Activated CD4-positive, CD25-positive, alpha-beta regulatory T cell treated with anti-CD3 and anti-CD28 coated beads, Interleukin-2, amount 50 U/mL, for 72 hours (primary cell): ENCODE data around the gene PROX2.

Experiments used
- DNase-seq: peaks from one replicate; pipeline ENCODE4 v3.0.0; 2021

Gene PROX2

DNA sequence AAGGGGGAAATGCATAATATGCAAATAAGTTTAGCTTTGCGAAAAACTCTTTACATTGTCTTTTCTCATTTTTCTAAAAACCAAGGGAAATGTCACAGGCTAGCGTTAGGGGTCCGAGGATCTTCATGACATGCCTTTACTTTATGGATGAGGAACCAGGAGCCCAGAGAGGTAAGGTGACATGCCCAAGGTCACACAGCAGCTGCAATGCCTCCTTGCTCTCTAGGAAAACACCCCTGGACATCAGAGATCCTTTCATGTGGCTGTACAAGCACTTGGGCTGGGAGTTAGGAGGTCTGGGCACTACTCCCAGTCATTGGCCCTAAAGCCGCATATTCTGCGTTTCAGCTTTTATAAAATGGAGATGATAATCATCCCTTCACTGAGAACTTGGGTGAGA lies 741 bp downstream of the PROX2 start:
- no peak for DNase-seq

DNA sequence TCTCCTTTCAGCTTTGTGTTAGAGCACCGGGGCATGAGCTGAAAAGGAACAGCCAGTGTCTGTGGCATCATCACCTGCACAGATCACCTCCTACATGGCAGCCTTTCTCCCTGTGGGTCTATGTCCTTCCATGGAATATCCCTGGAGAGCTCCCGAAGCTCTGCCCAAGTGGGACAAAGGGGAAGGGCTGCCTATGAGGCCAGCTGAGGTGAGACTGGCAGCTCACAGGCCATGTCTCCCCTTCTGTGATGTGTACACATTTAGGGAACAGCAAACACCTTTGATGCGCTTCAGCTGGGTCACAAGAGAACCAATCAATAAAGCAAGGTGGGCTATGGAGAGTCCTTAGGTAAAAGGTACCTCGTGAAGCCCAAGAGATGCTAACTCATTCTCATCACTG lies 4.1 kb downstream of the PROX2 start:
- no peak for DNase-seq

DNA sequence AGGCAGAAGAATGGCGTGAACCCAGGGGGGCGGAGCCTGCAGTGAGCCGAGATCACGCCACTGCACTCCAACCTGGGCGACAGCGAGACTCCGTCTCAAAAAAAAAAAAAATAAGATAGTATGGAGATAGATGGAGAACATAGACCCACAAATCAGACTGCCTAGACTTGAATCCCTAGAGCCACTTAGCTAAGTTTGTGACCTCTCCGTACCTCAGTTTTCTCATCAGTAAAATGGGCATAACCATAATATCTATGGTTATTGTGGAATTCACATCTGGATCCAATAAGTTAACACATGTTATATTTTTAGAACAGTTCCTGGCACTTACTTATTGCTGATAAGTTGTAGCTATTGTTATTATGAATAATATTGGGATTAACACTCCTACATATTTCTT lies 7.2 kb downstream of the PROX2 start:
- DNase-seq, result no peak

DNA sequence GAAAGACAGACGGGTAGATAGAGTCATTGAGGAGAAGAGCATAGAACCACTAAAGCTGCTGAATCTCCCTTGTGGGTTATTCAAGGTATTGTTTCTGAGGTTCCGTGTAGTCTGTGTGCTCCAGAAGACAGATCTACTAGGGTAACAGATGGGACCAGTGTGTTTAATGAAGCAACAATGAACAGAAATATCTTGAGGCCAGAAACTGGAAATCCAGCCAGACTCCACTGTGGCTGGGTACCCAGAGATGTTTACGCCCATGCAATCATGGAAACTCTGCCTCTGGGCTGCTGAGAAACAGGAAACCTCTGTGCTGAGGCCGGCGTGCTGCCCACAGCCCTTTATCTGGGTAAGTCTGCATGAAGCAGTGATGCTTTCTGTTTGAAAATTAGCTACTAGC lies 8.3 kb downstream of the PROX2 start:
- DNase-seq, result no peak

DNA sequence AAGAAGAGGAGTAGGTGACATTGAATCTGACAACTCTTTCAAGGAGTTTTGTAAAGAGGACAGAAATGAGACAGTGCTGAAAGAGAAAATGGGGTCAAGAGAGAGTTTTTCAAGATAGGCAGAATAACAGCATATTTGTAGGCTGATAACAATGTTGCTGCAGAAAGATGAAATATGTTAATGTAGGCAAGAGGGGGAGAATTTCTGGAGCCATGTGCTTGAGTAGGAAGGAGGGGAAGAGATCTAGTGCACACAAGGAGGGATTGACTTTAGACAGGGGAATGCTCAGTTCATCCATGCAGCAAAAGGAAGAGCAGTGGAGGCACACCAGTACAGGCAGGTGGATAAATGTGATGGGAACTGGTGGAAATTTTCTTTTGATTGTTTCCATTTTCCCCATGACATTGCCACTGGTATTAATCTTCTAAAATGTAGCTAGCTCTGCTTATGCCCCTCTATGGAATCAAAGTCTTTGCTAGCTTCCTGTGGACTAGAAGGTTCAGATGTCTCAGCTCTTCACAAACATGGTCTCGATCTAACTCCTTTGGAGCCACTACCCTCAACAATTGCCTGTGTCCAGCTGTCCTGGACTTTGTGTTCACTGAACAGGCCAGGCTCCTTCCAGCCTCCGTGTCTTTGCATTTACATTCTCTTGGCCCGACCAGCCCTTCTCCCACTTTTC lies 9.1 kb downstream of the PROX2 start:
- no peak for DNase-seq

DNA sequence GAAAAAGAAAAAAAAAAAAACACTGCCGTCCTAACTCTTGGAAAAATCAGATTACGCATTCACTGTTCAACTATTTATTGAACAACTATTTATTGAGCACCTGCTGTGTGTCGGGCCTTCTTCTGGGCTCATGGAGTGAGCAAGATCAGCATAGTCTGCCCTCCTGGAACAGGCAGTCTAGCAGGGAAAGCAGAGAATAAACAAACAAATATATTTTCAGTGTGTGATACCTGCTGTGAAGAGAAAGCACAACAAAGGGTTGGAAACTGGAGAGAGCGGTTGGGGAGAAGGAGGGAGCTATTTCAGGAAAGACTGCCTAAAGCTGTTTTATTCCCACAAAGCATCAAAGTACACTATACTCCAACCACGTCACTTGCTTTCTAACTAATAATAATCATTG lies 10.8 kb downstream of the PROX2 start:
- no peak for DNase-seq

DNA sequence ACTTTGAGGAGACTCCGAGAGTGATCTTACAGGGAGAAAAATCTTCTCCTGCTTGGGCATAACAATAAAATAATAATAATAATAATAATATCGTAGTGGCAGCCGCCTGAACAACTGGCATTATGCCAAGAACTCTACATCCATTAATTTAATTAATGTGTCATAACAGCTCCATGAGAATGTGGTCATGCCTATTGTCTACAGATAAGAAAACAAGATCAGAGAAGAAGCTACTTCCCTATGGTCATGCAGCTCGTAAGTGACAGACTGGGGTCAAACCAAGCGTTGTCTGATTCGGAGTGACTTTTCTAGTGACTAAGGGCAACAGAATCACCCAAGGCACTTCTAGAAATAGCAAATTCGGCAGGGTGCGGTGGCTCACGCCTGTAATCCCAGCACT lies 11.7 kb downstream of the PROX2 start:
- DNase-seq, result no peak

DNA sequence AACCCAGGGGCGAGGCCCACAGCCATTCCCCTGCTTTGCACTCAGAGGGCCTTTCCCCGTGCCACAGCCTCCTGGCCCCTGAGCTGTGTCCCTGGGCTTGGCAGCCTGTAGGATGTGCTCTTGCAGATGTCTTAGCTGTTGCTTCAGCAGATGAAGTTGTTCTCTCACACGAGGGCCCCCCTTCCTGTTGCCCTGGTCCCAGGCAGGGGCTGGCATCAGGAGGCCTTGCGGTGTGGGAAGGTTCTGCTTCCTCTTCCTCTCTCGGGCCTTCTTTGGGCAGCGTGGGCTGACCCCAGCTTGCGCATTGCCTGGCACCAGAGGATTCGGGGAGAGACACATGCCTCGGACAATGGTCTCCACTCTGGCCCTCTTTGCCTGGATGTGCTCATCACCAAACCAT lies 12.7 kb downstream of the PROX2 start:
- no peak for DNase-seq

DNA sequence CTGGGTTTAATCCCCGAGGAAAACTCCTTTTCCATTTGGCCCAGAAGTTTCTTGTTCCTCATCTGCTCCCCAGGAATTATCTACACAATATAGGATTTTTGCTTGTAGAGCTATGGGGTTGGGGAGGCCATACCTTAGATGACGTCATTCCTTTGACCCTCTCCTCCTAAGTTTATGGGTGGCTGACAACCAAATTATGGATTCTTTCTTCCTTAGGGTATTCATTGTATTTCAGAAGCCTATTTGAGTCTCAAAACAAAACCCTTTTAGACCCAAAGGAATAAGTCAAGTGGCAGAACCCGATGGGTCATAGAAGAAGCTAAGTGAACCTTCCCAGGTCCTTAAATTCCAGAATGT lies 14.2 kb downstream of the PROX2 start:
- no peak for DNase-seq

DNA sequence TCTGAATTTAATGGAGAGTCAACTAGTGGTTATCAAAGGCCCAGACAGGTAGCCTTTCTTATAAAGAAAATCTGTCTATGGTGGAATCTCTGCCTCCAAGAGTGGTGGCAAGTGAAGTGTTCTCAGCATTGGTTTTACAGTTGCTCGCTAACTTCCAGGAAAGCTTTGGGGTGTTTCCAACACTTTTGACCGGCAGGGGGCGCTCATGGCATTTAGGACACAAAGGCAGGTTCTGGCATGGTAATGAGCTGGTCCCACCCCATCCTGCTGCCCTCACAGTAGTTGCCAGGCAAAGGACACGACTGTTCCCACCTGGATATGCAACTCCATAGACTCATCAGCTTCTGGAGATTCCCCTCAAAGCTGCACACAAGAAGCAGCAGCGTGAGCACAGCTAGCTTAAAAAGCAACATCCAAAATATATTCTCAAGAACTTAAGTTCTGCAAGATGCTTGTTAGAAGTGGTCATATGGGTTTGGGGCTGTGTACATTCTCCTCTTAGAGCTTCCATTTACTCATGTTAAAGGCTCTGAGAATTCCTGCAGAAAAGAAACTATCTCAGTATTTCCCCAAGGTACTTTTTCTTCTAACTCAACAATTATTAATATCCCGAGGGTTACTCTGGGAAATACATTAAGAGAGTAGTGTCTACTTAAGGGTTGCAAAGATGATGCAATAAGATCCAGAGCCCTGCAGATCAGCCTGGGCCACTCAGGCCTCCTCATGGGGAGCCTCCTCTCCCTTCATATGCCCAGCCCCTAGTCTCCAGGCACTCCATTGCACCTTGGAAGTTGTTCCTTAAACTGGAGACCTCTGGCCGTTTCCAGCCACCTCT lies 14.8 kb downstream of the PROX2 start:
- peak; percentile 93 for DNase-seq

DNA sequence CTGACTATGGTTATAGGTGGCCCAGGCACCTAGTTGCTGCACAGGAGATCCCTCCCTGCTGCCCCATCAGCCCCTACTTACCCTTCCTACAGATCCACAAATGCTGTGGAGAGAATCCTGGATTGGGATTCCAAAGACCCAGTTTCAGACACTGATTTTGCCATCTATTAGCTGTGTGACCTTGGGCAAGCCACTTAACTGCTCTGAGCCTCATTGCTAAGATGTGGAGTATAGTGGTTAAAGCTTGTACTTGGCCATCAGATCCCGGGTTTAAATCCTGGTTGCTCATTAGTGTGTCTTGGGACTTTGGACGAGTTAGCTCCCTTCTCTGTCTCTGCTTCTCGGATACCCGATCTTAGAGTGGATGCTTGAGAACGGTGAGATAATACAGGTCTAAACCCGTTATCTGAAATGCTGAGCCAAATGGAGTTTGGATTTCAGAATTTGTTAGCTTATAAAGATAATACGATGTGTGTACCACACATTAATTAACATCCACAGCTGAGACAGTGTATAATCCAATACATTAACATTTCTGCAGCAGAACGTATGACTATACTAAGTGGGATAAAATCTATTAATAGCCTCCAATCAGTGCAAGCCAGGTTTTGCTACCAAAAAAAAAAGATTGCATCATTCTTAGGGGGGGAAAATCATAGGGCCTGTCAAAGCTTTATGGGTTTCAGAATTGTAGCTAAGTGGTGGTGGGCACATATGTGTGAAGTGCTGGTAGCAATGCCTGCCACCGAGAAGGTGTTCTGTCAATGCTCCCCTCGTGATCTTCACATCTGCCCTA lies 16.0 kb downstream of the PROX2 start:
- no peak for DNase-seq

DNA sequence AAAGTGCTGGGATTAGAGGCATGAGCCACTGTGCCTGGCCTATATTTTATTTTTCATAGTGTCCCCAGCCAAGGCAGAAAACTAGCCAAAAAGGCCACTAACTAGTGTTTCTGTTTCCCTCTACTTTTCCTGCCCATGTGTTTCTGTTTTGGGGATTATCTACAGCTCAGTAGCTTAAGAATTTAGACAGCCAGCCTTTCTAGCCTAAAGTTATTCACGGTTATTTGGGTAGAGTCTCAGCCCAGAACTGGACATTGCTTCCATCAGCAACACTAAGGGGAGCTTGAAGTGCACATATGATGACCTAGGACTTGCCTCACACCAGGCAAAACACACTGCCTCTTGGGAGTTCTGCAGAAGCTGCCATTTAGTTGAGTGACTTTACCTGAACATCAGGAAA lies 17.9 kb downstream of the PROX2 start:
- DNase-seq, result no peak

DNA sequence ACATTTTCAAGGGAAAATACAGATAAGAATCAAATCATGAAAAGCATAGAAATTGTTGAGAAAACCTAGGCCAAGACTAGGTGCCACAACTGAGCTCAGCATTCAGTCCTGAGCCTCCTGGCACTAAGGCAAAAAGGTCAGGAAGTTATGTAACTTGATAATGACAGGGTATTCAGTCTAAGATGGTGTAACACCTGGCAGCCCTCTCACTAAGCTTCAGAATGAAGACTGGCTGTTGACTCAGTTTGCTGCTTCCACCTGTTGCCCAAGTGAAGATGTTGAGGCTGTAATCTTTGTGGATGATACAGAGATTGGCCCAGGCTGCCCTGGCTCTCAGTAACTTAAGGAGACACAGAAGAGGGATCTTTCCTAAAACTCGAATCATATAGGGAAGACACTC lies 19.6 kb downstream of the PROX2 start:
- DNase-seq, result no peak

DNA sequence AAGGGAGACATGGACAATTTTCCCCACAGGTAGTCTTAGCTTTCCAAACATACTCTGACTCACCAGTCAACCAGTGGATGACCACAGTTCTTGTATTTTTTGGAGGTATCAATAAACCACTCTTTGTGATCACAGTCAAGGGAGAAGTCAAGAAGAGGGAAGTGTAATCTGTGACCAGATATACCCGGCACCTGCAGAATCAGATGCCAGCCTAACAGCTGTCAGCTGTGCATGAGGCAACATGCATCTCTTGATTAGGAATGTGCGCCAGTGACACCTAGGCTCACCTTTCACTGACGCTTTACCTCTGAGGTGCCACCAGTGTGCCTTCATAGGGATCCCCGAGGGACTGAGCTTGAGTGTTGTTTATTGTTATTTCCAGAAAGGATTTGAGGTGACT lies 20.0 kb downstream of the PROX2 start:
- DNase-seq, result no peak

DNA sequence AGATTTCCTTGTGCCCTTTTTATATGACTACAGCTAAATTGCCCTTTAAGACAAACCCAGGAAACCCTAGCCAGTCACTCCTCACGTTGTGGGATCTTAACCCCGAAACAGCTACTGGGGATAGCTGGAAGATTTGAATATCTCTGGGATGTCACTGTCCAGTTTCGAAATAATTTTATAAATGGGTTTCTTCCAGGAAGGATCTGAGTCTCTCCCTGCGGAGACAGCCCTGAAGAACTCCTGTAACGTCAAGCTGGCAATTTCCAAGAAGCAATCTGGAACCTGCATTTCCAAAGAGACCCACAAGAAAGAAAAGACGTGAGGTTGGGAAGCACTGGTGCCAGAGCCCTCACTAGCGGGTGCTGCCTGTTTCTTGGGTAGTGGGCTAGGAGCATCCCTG lies 20.9 kb downstream of the PROX2 start:
- no peak for DNase-seq

DNA sequence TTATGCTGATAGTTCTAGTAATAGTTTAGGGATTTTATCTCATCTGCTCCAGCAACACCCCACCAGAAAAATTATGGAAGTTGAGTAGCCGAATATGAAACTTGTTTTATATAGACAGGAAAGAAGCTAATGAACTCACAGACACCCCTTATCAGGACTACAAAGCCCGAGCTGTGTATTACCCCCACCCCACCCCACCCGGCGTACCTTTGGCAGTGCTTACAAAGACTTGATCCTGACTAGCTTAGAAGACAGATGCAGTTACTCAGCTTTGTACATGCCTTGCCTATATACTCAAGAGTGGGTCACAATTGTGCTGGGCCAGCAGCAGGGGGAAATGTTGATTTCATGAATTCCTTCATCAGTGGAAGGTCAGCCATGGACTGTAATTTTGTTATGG lies 22.4 kb downstream of the PROX2 start:
- DNase-seq, result no peak

DNA sequence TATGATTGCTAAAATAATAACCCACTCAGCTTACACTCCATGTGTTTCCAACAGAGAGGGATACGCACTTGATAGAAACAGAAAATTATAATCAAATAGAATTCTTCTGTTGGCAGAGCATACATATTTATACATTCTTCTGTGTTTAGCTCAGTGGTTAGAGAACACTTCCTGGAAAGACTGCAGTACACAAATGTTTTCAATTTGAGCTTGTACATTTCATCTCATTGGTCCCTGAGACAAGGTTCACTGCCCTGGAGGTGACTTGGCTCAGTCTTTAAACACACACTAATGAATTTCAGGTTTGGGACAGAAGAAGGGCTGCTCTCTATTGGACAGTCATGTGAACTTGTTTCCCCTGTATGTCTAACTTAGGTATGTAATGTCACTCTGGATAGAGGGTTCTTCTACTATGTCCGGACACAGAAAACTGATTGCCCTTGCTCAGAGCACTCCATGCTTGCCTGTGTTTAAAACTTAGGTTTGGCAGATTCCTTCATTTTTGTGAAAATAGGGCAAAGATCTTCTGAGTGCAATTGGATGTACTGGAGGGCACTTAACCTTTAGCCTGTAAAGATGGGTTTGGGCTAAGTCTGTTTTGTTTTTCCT lies 22.9 kb downstream of the PROX2 start:
- no peak for DNase-seq

DNA sequence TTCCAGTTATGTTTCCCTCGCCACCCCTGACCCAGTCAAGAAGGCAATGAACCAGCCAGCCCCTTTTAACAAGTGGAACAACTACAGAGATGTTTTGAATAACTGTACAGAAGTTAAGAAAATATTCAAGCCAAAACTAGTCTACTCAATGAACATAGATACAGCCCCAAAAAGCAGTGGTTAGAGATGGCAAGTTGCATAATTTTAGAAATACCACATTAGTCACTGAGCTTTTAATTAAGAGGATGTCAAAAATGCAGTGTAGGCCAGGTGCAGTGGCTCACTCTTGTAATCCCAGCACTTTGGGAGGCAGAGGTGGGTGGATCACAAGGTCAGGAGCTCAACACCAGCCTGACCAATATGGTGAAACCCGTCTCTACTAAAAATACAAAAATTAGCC lies 27.2 kb downstream of the PROX2 start:
- DNase-seq, result no peak

DNA sequence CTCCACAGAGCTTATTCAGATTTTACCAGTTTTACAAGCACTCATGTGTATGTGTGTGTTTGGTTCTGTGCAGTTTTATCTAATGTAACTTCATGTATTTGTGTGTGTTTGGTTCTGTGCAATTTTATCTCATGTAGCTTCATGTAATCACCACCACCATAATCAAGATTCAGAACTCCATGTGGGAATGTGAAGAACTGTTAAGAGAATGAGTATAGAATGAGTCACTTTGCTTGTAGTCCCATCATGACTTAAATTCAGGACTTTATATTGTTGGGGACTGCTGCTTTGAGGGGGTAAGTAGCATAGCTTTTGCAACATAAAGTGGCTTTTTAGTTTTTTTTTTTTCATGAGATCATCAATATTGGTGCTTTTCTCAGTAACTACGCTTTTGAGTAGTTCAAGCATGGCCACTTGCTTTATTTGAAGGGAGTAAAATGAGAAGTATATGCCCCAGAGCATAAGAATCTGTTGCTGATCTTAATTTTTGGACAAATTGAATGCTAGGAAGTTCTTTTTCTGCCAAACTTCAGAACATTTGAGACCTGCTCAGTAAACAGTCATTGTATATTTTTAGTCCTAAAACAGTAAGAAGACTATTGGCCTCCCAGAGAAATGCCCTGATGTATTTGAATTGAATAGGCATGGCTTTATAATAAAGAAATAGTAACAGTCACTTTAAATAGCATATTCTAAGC lies 28.8 kb downstream of the PROX2 start:
- DNase-seq, result no peak

DNA sequence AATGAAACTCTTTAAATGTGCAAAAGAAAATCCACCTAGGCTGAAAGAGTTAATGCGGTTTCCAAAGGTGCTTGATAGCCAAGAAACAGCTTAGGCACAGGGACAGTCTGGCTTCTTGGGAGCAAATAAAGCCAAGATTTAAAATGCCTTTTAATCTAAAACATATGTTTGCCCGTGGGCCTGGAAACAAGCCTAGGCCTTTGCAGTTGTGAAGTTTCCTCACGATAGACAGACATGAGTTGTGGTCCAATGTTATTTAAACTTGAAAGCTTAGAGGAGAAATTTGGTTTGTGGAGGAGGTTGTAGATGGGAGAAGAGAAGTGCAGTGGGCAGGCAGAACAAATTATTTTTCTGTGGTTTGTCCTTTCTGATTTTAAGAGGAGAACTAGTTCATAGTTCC lies 29.8 kb downstream of the PROX2 start:
- DNase-seq, result no peak

DNA sequence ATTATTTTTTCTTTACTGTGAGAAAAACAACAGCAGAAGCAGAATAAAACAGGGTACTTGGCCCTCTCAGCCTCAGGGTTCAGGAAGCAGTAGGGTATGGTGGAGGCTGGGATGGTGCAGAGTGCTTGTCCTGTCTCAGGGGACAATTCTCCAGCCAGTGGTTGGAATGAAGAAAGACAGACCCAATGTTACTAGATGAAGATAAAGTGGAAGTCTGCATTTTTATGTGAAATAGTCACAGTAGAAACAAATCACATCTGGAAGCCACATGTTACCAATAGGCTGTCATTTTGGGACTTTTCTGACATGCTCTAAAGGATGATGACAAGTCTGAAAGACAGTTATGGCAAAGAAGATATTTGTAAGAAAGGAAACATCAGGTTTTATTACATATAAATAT lies 32.3 kb downstream of the PROX2 start:
- no peak for DNase-seq

DNA sequence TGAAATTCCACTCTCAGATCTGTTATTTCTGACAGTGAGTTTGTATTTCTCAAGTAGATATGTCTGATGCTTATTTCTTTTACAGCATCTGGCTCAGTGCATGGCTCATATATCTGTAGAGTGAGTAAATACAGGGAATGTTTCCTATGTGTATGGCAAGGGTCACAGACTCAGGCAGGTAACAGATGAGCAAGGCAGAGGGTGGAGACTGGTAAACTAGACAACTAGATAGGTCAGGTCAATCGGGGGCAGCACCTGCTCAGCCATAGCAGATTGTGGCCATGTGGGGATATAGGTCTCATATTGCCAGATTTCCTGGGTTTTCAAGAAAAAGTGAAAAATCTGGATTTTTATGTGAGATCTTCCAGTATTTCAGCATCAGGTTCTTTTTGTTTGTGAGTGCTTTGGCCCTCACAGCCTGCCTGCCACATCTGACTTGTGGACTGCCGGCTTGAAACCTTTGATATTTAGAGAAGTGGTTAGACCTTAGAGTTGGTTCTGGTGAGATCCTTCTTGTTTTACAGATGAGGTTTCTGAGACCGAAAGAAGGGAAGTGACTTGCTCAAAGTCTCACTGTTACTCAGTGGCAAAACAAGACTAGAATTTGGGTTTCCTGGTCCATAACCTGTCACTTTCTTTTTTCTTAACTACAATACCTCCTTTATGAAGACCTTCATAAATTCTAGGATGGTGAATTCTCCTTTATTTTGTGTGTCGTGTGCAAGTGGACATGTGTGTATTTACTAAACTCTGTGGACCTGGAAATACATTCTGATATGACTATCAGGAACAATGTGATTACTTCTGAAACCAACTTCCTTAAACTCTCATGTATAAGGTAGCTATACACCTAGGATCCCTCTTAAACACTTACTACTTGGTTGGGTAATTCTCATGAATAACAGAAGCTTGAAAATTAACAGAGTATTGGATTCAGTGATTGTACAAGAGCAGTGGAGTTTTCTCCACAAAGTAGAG lies 34.4 kb downstream of the PROX2 start:
- no peak for DNase-seq
